HepG2 (cell line): ENCODE measurements around the gene LTK. TPM values are rescaled to one million over a fixed set of nuclear protein-coding genes. Genes with fewer than 3 reads are reported as not detected.

Experiments used
- ARID2 ChIP-seq: sonication (generic); formaldehyde crosslinking; IDR thresholded peaks from 2 replicates; pipeline ENCODE4 v1.8.1; 2022; ENCODE audit warnings: mild to moderate bottlenecking, missing genetic modification reagents, borderline replicate concordance
- ATM ChIP-seq: fragments of 450-650 bp; IDR thresholded peaks from 2 replicates; pipeline ENCODE4 v1.7.1; 2017; ENCODE audit warnings: mild to moderate bottlenecking, borderline replicate concordance
- BCL3 ChIP-seq: sonication (generic); formaldehyde crosslinking; IDR thresholded peaks from 2 replicates; pipeline ENCODE4 v1.5.1; 2020; ENCODE audit warnings: mild to moderate bottlenecking, missing genetic modification reagents, moderate library complexity
- CCDC6 ChIP-seq: sonication (generic); formaldehyde crosslinking; IDR thresholded peaks from 2 replicates; pipeline ENCODE4 v1.8.1; 2022; ENCODE audit warnings: mild to moderate bottlenecking, missing genetic modification reagents, moderate library complexity
- CEBPB ChIP-seq: IDR thresholded peaks from 2 replicates; pipeline ENCODE4 v1.6.1; 2011; ENCODE audit warnings: low read depth, low read length, improper control_type of control experiment, borderline replicate concordance
- GATAD2A ChIP-seq: IDR thresholded peaks from 2 replicates; pipeline ENCODE4 v1.6.1; 2016
- HDAC1 ChIP-seq: sonication (generic); formaldehyde crosslinking; IDR thresholded peaks from 2 replicates; pipeline ENCODE4 v1.5.1; 2020; ENCODE audit warnings: mild to moderate bottlenecking, missing genetic modification reagents
- KDM1A ChIP-seq: IDR thresholded peaks from 2 replicates; pipeline ENCODE4 v1.6.1; 2016; ENCODE audit warnings: missing compliant biosample characterization
- KLF6 ChIP-seq: IDR thresholded peaks from 2 replicates; pipeline ENCODE4 v1.8.0; 2016; ENCODE audit warnings: missing biosample characterization, missing genetic modification reagents
- MAZ ChIP-seq, 2 experiments: sonication (generic) in 1 of 2; formaldehyde crosslinking in 1 of 2; IDR thresholded peaks; 2 replicates each; pipeline versions ENCODE4 v1.5.0 to v1.6.1; 2012 to 2020; ENCODE audit warnings: low read depth in 2 of 2, mild to moderate bottlenecking in 2 of 2, borderline replicate concordance in 1 of 2, improper control_type of control experiment in 1 of 2, low read length in 1 of 2, missing genetic modification reagents in 1 of 2, moderate library complexity in 1 of 2
- MEIS1 ChIP-seq: sonication (generic); formaldehyde crosslinking; IDR thresholded peaks from 2 replicates; pipeline ENCODE4 v1.9.0; 2021; ENCODE audit warnings: mild to moderate bottlenecking, missing genetic modification reagents, moderate library complexity, borderline replicate concordance
- MIER2 ChIP-seq: IDR thresholded peaks from 2 replicates; pipeline ENCODE4 v1.6.1; 2016; ENCODE audit warnings: missing biosample characterization, missing genetic modification reagents
- NFIB ChIP-seq: sonication (generic); formaldehyde crosslinking; IDR thresholded peaks from 2 replicates; pipeline ENCODE4 v1.9.0; 2021; ENCODE audit warnings: missing genetic modification reagents, mild to moderate bottlenecking, borderline replicate concordance
- RBM22 ChIP-seq: fragments of 200-400 bp; formaldehyde crosslinking; optimal IDR thresholded peaks from 2 replicates; pipeline ENCODE3; 2017; ENCODE audit warnings: mild to moderate bottlenecking, low read length, moderate library complexity
- SIN3A ChIP-seq: IDR thresholded peaks from 2 replicates; pipeline ENCODE4 v1.6.1; 2011; ENCODE audit warnings: low read depth, mild to moderate bottlenecking, control low read depth, low read length, borderline replicate concordance
- SOX13 ChIP-seq, 3 experiments: fragments of 450-650 bp in 1 of 3; sonication (generic) in 1 of 3; formaldehyde crosslinking in 1 of 3; IDR thresholded peaks in 2 of 3; conservative IDR thresholded peaks in 1 of 3; 2 replicates each; pipeline versions ENCODE4 v1.5.0 to v1.6.1; 2016 to 2020; ENCODE audit warnings: antibody characterized with exemption in 1 of 3, mild to moderate bottlenecking in 1 of 3, missing compliant biosample characterization in 1 of 3, missing genetic modification reagents in 1 of 3, moderate library complexity in 1 of 3
- THAP11 ChIP-seq: IDR thresholded peaks from 2 replicates; pipeline ENCODE4 v1.6.1; 2016; ENCODE audit warnings: missing biosample characterization, missing genetic modification reagents
- THAP7 ChIP-seq: sonication (generic); formaldehyde crosslinking; IDR thresholded peaks from 2 replicates; pipeline ENCODE4 v1.8.1; 2023; ENCODE audit warnings: mild to moderate bottlenecking, missing genetic modification reagents
- ZFP1 ChIP-seq: IDR thresholded peaks from 2 replicates; pipeline ENCODE4 v1.6.1; 2016
- ZFP36L1 ChIP-seq: sonication (generic); formaldehyde crosslinking; IDR thresholded peaks from 2 replicates; pipeline ENCODE4 v1.8.0; 2022; ENCODE audit warnings: mild to moderate bottlenecking, missing genetic modification reagents, moderate library complexity
- ZNF24 ChIP-seq: fragments of 450-650 bp; IDR thresholded peaks from 2 replicates; pipeline ENCODE4 v1.6.1; 2017; ENCODE audit warnings: antibody characterized with exemption, mild to moderate bottlenecking
- ZNF609 ChIP-seq: sonication (generic); formaldehyde crosslinking; IDR thresholded peaks from 2 replicates; pipeline ENCODE4 v1.4.0; 2020; ENCODE audit warnings: mild to moderate bottlenecking, missing genetic modification reagents, borderline replicate concordance
- ZSCAN25 ChIP-seq: sonication (generic); formaldehyde crosslinking; IDR thresholded peaks from 2 replicates; pipeline ENCODE4 v1.8.0; 2022; ENCODE audit warnings: mild to moderate bottlenecking, missing genetic modification reagents
- polyA plus RNA-seq, 8 experiments: library from polyadenylated mRNA; depleted of rRNA in 3 of 8; stranded (reverse) in 7 of 8; unstranded in 1 of 8; fragments of >200 nt; fragmentation: Illumina TruSeq in 4 of 8; extraction: Trizol in 4 of 8; gene quantifications; 2 replicates each; pipeline versions ENCODE4 v1.2.1 to v1.2.3, GENCODE V29; 2011 to 2016; ENCODE audit warnings: low read depth in 4 of 8, missing spikeins in 1 of 8, mixed read lengths in 1 of 8; ENCODE audit not compliant: insufficient read depth in 1 of 8
- total RNA-seq, 5 experiments: library from RNA; depleted of rRNA; stranded (reverse); fragments of >200 nt; fragmentation: Illumina TruSeq; extraction: Trizol; gene quantifications; 2 replicates each; pipeline ENCODE4 v1.2.3, GENCODE V29; 2016; ENCODE audit warnings: low read depth in 1 of 5

The LTK gene
- total and polyA plus RNA-seq, 2 of the 13 experiments (the other 11 are each of a cell fraction or from before 2014, with no cell fraction given): 0.01 TPM; not detected in 1

- TF ChIP-seq MIER2 (no peak), ZFP36L1 (no peak), RBM22 (no peak), ZNF609 (CRISPR knock-in tag) (peak; percentile 65; the same call in 1 of the 2 replicates), SIN3A (peak; percentile 44; the same call in 1 of the 2 replicates), THAP7 (CRISPR knock-in tag) (no peak), KLF6 (CRISPR knock-in tag) (no peak; the same call in 1 of the 2 replicates), CEBPB (no peak), ZFP1 (CRISPR knock-in tag) (no peak), ARID2 (no peak; the same call in 1 of the 2 replicates), ZNF24 (no peak), KDM1A (no peak), MEIS1 (CRISPR knock-in tag) (peak; percentile 72), BCL3 (CRISPR knock-in tag) (0 out of 2 replicates have a peak, but pooled peaks have one; percentile 65), NFIB (CRISPR knock-in tag) (no peak), CCDC6 (0 out of 2 replicates have a peak, but pooled peaks have one; percentile 5), GATAD2A (CRISPR knock-in tag) (peak; percentile 54), ATM (no peak), HDAC1 (CRISPR knock-in tag) (peak; percentile 68), MAZ (IDR thresholded peaks at IDR 0.05; ENCODE audit: borderline replicate concordance, low read depth, low read length) (no peak), MAZ (CRISPR knock-in tag; IDR thresholded peaks at IDR 0.05; ENCODE audit: low read depth) (peak; percentile 58; the same call in 1 of the 2 replicates), THAP11 (CRISPR knock-in tag) (peak; percentile 48; the same call in 1 of the 2 replicates), SOX13 (IDR thresholded peaks at IDR 0.05) (no peak), SOX13 (CRISPR knock-in tag; conservative IDR thresholded peaks at IDR 0.05 in 1 of 2, IDR thresholded peaks at IDR 0.05 in 1 of 2) (peak in 1 of 2 experiments; percentile 62; a peak in 2 of 4 replicates), ZSCAN25 (CRISPR knock-in tag) (peak; percentile 40; the same call in 1 of the 2 replicates)
Measured at GRCh38 chr15:41493205-41493901, 20.3 kb downstream of the LTK start, which contains the start of gene ITPKA (continued).
